AG04450 (cell line): ENCODE results near the gene CSNK1A1. TPM values are rescaled to one million over a fixed set of nuclear protein-coding genes. Genes with fewer than 3 reads are reported as not detected.

Experiments used
- CTCF ChIA-PET: fragments of 300-600, 350-600 bp; formaldehyde crosslinking; extraction: SDS; loops from one replicate; lab custom pipeline; 2022; ENCODE audit warnings: antibody characterized with exemption, inconsistent platforms; lab: Charles Lee
- POLR2A ChIA-PET: fragments of 350-600 bp; formaldehyde crosslinking; extraction: SDS; loops from one replicate; lab custom pipeline; 2021; ENCODE audit warnings: antibody characterized with exemption, inconsistent platforms; lab: Yijun Ruan, JAX
- DNase-seq: peaks from one replicate; pipeline ENCODE4 v3.0.0-alpha.2; 2011; ENCODE audit warnings: low read depth, low spot score
- H3K27ac ChIP-seq: one replicate; pipeline ENCODE4 v1.5.1; 2012; ENCODE audit warnings: low read depth, low read length, control low read depth
- H3K27me3 ChIP-seq: one replicate; pipeline ENCODE4 v1.6.0; 2012; ENCODE audit warnings: low read length; ENCODE audit not compliant: control insufficient read depth, insufficient read depth
- H3K4me3 ChIP-seq: 2 replicates; pipeline ENCODE4 v1.5.1; 2011; ENCODE audit warnings: mild to moderate bottlenecking, low read depth, low read length, control low read depth
- H3K9me3 ChIP-seq: 2 replicates; pipeline ENCODE4 v1.5.1; 2012; ENCODE audit warnings: low read length; ENCODE audit not compliant: control insufficient read depth, insufficient read depth
- polyA plus RNA-seq: library from polyadenylated mRNA; depleted of rRNA; stranded (reverse); fragments of >200 nt; gene quantifications from 2 replicates; pipeline ENCODE4 v1.2.3, GENCODE V29; 2011
- TF ChIP-seq, protein P1 (sequence below): IDR thresholded peaks from 2 replicates; pipeline ENCODE4 v1.5.1; 2011; ENCODE audit warnings: low read depth, low read length, control low read depth, inconsistent platforms

The CSNK1A1 gene
- polyA plus RNA-seq, 1 experiment: 329 TPM

DNA sequence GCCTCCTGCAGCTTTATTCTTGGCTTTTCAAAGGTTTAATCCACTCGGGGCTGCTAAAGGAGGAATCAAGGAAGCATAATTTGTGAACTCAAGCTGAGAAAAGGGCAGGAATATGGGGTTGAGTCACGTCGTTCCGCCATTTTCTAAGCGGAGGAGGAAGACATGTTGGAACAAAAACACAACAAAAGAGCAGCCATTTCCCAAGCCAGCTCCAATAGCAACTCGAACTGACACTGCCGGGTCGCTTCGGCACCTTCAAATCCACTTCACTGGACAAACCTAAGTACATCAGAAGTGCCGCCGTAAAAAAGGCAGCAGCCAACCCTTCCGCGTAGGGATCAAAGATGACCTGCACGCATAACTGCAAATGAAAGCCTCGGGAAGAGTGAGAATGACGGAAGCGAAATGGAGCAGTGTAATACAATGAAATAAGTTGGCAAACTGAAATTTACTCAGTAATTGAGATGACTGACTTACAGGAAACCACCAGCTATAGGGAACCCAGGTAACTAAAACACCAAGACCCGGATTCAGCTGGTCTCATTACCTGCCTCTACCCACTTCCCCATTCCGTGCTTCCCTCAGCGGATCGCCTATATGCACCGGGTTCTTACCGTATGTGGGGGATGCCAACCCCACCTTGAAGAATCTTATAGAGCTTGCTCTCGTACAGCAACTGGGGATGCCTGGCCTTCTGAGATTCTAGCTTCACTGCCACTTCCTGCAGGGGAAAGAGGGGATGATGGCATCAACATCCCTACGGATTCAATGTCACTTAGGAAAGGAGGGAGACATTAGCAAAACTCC, 1.6 kb downstream of the CSNK1A1 start:
- Histone ChIP-seq H3K4me3 (peak overlapping the region; percentile 96), H3K9me3 (no peaks in the 10 kb centered on the region; the same call in 1 of the 2 replicates), H3K27ac (peak overlapping the region; percentile 91), H3K27me3 (no peaks in the 10 kb centered on the region)
- TF ChIP-seq, protein P1, sequence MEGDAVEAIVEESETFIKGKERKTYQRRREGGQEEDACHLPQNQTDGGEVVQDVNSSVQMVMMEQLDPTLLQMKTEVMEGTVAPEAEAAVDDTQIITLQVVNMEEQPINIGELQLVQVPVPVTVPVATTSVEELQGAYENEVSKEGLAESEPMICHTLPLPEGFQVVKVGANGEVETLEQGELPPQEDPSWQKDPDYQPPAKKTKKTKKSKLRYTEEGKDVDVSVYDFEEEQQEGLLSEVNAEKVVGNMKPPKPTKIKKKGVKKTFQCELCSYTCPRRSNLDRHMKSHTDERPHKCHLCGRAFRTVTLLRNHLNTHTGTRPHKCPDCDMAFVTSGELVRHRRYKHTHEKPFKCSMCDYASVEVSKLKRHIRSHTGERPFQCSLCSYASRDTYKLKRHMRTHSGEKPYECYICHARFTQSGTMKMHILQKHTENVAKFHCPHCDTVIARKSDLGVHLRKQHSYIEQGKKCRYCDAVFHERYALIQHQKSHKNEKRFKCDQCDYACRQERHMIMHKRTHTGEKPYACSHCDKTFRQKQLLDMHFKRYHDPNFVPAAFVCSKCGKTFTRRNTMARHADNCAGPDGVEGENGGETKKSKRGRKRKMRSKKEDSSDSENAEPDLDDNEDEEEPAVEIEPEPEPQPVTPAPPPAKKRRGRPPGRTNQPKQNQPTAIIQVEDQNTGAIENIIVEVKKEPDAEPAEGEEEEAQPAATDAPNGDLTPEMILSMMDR: no peak
- DNase-seq: no peak
- ChIA-PET CTCF (interaction anchor here (0.7 to 3.3 kb wide), 6 partner anchors 69 to 232 kb away, joined by 3 to 35 read pairs (median 4); no protein-coding TSS in a partner anchor), POLR2A (interaction anchor here (0.6 to 3.4 kb wide), 13 partner anchors 8 to 406 kb away, joined by 3 to 38 read pairs (median 4); no protein-coding TSS in a partner anchor)

DNA sequence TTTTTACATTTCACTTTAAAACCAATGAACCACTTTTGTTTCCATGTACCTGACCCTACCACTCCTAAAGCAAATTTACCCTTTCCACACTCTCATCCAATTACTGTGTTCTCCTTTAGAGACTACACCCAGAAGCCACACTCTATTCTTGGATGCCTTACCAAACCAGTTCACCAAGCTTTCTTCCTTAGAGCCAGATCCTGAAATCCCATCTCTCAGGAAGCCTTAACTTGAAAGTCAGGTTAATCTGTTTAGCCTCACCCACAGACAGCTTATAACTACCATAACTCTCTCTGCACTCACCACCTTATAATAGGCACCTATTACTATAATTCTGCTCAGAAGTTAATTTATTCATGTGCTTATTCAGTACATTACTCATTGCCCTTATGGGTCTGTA, 4.3 kb downstream of the CSNK1A1 start:
- Histone ChIP-seq H3K9me3 (no peaks in the 10 kb centered on the region; the same call in 1 of the 2 replicates), H3K4me3 (peak overlapping the region; percentile 36), H3K27me3 (no peaks in the 10 kb centered on the region), H3K27ac (no peak overlapping the region)
- no peak for DNase-seq
- ChIA-PET POLR2A (interaction anchor here (1.0 to 1.5 kb wide), 4 partner anchors 15 to 80 kb away, joined by 3 to 8 read pairs (median 3); no protein-coding TSS in a partner anchor), CTCF (interaction anchor here (1.2 to 1.6 kb wide), 2 partner anchors 16 to 105 kb away, joined by 3 to 8 read pairs; no protein-coding TSS in a partner anchor)
- TF ChIP-seq, protein P1: no peak

DNA sequence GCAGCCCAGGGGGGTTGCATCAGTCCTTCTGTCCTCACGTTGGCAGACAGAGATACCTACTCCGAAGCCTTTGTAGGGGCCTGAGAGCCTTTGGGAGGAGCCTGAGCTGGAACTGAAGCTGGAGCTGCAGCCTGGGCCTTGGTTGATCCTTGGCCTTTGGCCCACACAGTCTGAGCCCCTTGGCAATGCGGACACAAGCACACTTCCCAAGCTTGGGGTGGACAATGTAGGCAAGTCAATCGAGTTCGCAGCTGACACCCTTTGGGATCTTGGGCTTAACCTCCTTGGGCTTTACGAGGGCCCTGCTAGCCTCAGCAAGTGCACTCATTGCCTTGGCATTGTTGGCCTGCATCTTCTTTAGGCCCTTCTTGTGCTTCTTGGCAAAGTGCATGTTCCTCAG, 5.9 kb downstream of the CSNK1A1 start:
- CTCF ChIA-PET: interaction anchor here (0.9 kb wide), 2 partner anchors 15 to 175 kb away, joined by 4 read pairs; no protein-coding TSS in a partner anchor
- DNase-seq: no peak
- Histone ChIP-seq H3K27me3 (no peaks in the 10 kb centered on the region), H3K9me3 (no peaks in the 10 kb centered on the region), H3K27ac (no peak overlapping the region), H3K4me3 (no peak overlapping the region)
- POLR2A ChIA-PET: interaction anchor here (1.0 kb wide), 1 partner anchor 66 kb away, joined by 3 read pairs; no protein-coding TSS in a partner anchor
- TF ChIP-seq, protein P1: no peak

DNA sequence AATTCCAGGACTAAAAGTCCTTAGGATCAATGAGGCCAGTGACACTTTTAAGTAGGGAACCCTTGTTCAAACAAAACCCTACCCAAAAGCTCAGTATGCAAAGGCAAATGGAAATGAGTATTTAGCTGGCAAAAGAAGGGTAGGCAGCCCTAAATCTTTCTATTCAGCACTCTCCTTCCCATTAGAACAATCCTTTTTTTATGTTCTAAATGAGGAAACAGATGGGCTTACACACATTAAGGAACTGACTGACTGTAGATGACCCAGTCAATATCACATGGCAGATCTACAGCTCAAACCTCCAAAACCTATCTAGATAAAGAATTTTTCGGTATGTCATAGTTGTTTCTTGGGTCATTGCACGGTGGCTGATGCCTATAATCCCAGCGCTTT, 7.2 kb downstream of the CSNK1A1 start:
- DNase-seq: no peak
- no peak overlapping the region for H3K4me3 ChIP-seq
- POLR2A ChIA-PET: interaction anchor here (0.6 to 1.0 kb wide), 2 partner anchors 27 to 67 kb away, joined by 3 read pairs; no protein-coding TSS in a partner anchor
- H3K27ac ChIP-seq: no peak overlapping the region
- CTCF ChIA-PET: interaction anchor here (0.8 to 1.8 kb wide), 3 partner anchors 30 to 103 kb away, joined by 3 to 4 read pairs (median 4); no protein-coding TSS in a partner anchor
- TF ChIP-seq, protein P1: no peak
- no peaks in the 10 kb centered on the region for H3K9me3 ChIP-seq
- no peaks in the 10 kb centered on the region for H3K27me3 ChIP-seq
